ENCODE data around the gene SERINC3. TPM values are rescaled to one million over a fixed set of nuclear protein-coding genes. Genes with fewer than 3 reads are reported as not detected.

Gene SERINC3
- polyA plus RNA-seq, 1 of the 3 experiments (the other 2 are of a cell fraction), result 105 TPM

GRCh38 chr20:44504402-44505307 is 17.2 kb downstream of the SERINC3 start:
- H3K9me2 ChIP-seq, result no peaks in the 10 kb centered on the region
- H3K27me3 ChIP-seq (ENCODE audit: insufficient read depth), result no peaks in the 10 kb centered on the region
- no peaks in the 10 kb centered on the region for H4K20me1 ChIP-seq (ENCODE audit: insufficient read depth)
- no peak overlapping the region for H3K4me3 ChIP-seq (ENCODE audit: low read depth in 2 of 2, low read length in 1 of 2)
- no peak overlapping the region for H2AFZ ChIP-seq (ENCODE audit: low read depth)
- H3K9me3 ChIP-seq, result no peaks in the 10 kb centered on the region
- no peak for DNase-seq
- H3K9ac ChIP-seq, result no peak overlapping the region
- H3K4me1 ChIP-seq (ENCODE audit: control insufficient read depth in 1 of 2, insufficient read depth in 2 of 2, low read depth in 1 of 2, low read length in 1 of 2), result no peaks in the 10 kb centered on the region; a peak in 1 of 4 replicates
- CTCF ChIA-PET, result interaction anchor here (0.8 to 1.3 kb wide), 2 partner anchors 33 to 315 kb away, joined by 3 read pairs; no protein-coding TSS in a partner anchor
- WGBS (ENCODE audit: low lambda C conversion rate), result 100% methylated on average over 6 of the region's 6 CpGs
- no peak overlapping the region for H3K27ac ChIP-seq (ENCODE audit: low read depth in 2 of 2, low read length in 1 of 2)
- POLR2A ChIA-PET, result interaction anchor here (1.2 kb wide), 1 partner anchor 17 kb away, joined by 4 read pairs; the partner anchor contains the start of gene SERINC3
- no peak overlapping the region for H3K4me2 ChIP-seq
- peaks cover 71 to 85% of the 10 kb centered on the region in 2 experiments for H3K36me3 ChIP-seq (replicated peaks in 1 of 2; ENCODE audit: control insufficient read depth in 1 of 2, insufficient read depth in 2 of 2, low read length in 1 of 2)
- TF ChIP-seq CHD2 (IDR thresholded peaks at IDR 0.05; ENCODE audit: low read length, partially characterized antibody), result no peak
- TF ChIP-seq NFIC (IDR thresholded peaks at IDR 0.05; ENCODE audit: borderline replicate concordance), result no peak
- TF ChIP-seq RXRA (IDR thresholded peaks at IDR 0.05; ENCODE audit: borderline replicate concordance, low read depth), result no peak
- no peak for TF ChIP-seq TAF1 (IDR thresholded peaks at IDR 0.05; ENCODE audit: borderline replicate concordance, low read depth, low read length)
- TF ChIP-seq YY1 (IDR thresholded peaks at IDR 0.05; ENCODE audit: low read depth), result no peak
- TF ChIP-seq MAX (IDR thresholded peaks at IDR 0.05; ENCODE audit: low read depth), result no peak
- no peak for TF ChIP-seq EP300 (IDR thresholded peaks at IDR 0.05; ENCODE audit: borderline replicate concordance in 1 of 2, low read depth in 1 of 2, low read length in 1 of 2)
- peaks cover 7% of the 10 kb centered on the region for H3F3A ChIP-seq (replicated peaks; ENCODE audit: insufficient read depth)
- peaks cover 27% of the 10 kb centered on the region; the same call in 1 of the 2 replicates for H3K79me2 ChIP-seq (ENCODE audit: insufficient read depth)

DNA sequence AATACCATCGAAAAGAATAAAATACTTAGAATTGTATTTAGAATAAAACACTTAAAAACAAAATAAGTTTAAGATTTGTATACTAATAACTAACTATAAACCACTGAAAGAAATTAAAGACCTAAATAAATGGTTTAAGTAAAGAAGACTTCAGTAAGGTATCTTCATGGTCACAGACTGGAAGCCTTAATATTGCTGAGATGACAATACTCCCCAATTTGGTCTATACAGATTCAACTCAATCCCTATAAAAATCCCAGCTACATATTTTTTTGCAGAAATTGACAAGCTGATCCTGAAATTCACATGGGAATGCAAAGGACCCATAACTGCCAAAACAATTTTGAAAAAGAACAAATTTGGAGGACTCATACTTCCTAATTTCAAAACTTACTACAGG is 18.9 kb downstream of the SERINC3 start:
- Histone ChIP-seq H3K27ac (ENCODE audit: low read depth in 2 of 2, low read length in 1 of 2) (no peak overlapping the region; a peak in 1 of 4 replicates), H3K4me2 (no peak overlapping the region), H4K20me1 (ENCODE audit: insufficient read depth) (no peaks in the 10 kb centered on the region), H3K27me3 (ENCODE audit: insufficient read depth) (no peaks in the 10 kb centered on the region), H2AFZ (ENCODE audit: low read depth) (no peak overlapping the region), H3K4me1 (ENCODE audit: control insufficient read depth in 1 of 2, insufficient read depth in 2 of 2, low read depth in 1 of 2, low read length in 1 of 2) (peaks cover 0 to 2% of the 10 kb centered on the region in 2 experiments; a peak in 2 of 4 replicates), H3F3A (replicated peaks; ENCODE audit: insufficient read depth) (peaks cover 9% of the 10 kb centered on the region), H3K4me3 (ENCODE audit: low read depth in 2 of 2, low read length in 1 of 2) (no peak overlapping the region), H3K79me2 (ENCODE audit: insufficient read depth) (peaks cover 18% of the 10 kb centered on the region; the same call in 1 of the 2 replicates), H3K9ac (no peak overlapping the region), H3K9me3 (no peaks in the 10 kb centered on the region), H3K36me3 (replicated peaks in 1 of 2; ENCODE audit: control insufficient read depth in 1 of 2, insufficient read depth in 2 of 2, low read length in 1 of 2) (peaks cover 67 to 84% of the 10 kb centered on the region in 2 experiments), H3K9me2 (no peaks in the 10 kb centered on the region)
- POLR2A ChIA-PET, result no interaction called here
- TF ChIP-seq RCOR1 (IDR thresholded peaks at IDR 0.05; ENCODE audit: low read length) (no peak), TAF1 (IDR thresholded peaks at IDR 0.05; ENCODE audit: borderline replicate concordance, low read depth, low read length) (no peak), ZBTB33 (IDR thresholded peaks at IDR 0.05; ENCODE audit: borderline replicate concordance, low read depth) (no peak), MAX (IDR thresholded peaks at IDR 0.05; ENCODE audit: low read depth) (no peak), EZH2phosphoT487 (IDR thresholded peaks at IDR 0.05; ENCODE audit: borderline replicate concordance, low read depth) (no peak), FOSL2 (IDR thresholded peaks at IDR 0.05; ENCODE audit: borderline replicate concordance, low read depth) (no peak), GATA2 (CRISPR knock-in tag; IDR thresholded peaks at IDR 0.05) (no peak), TCF12 (IDR thresholded peaks at IDR 0.05) (no peak), FOXM1 (IDR thresholded peaks at IDR 0.05; ENCODE audit: low read depth) (no peak), YY1 (IDR thresholded peaks at IDR 0.05; ENCODE audit: low read depth) (no peak), SMC3 (IDR thresholded peaks at IDR 0.05; ENCODE audit: low read depth, low read length) (no peak)
- TF ChIP-seq, protein P1, sequence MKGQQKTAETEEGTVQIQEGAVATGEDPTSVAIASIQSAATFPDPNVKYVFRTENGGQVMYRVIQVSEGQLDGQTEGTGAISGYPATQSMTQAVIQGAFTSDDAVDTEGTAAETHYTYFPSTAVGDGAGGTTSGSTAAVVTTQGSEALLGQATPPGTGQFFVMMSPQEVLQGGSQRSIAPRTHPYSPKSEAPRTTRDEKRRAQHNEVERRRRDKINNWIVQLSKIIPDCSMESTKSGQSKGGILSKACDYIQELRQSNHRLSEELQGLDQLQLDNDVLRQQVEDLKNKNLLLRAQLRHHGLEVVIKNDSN (IDR thresholded peaks at IDR 0.05; ENCODE audit: borderline replicate concordance, low read depth), result no peak
- TF ChIP-seq, protein P2, sequence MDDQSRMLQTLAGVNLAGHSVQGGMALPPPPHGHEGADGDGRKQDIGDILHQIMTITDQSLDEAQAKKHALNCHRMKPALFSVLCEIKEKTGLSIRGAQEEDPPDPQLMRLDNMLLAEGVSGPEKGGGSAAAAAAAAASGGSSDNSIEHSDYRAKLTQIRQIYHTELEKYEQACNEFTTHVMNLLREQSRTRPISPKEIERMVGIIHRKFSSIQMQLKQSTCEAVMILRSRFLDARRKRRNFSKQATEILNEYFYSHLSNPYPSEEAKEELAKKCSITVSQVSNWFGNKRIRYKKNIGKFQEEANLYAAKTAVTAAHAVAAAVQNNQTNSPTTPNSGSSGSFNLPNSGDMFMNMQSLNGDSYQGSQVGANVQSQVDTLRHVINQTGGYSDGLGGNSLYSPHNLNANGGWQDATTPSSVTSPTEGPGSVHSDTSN (IDR thresholded peaks at IDR 0.05), result no peak
- TF ChIP-seq, protein P3, sequence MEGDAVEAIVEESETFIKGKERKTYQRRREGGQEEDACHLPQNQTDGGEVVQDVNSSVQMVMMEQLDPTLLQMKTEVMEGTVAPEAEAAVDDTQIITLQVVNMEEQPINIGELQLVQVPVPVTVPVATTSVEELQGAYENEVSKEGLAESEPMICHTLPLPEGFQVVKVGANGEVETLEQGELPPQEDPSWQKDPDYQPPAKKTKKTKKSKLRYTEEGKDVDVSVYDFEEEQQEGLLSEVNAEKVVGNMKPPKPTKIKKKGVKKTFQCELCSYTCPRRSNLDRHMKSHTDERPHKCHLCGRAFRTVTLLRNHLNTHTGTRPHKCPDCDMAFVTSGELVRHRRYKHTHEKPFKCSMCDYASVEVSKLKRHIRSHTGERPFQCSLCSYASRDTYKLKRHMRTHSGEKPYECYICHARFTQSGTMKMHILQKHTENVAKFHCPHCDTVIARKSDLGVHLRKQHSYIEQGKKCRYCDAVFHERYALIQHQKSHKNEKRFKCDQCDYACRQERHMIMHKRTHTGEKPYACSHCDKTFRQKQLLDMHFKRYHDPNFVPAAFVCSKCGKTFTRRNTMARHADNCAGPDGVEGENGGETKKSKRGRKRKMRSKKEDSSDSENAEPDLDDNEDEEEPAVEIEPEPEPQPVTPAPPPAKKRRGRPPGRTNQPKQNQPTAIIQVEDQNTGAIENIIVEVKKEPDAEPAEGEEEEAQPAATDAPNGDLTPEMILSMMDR (IDR thresholded peaks at IDR 0.05), result no peak
- WGBS (ENCODE audit: low lambda C conversion rate), result 94% methylated on average over 1 of the region's 1 CpG
- CTCF ChIA-PET, result interaction anchor here (0.7 to 0.9 kb wide), 2 partner anchors 9 to 106 kb away, joined by 3 to 4 read pairs; no protein-coding TSS in a partner anchor
- no peak for DNase-seq

Measured in SK-N-SH (cell line).